OCI-LY3 (cell line): ENCODE data around the gene ZFP36L1.

Experiments used
- H2AFZ ChIP-seq: fragments of 200-600, 300-600 bp; shearing (Covaris generic); 2 replicates; pipeline ENCODE4 v1.6.0; 2014; ENCODE audit warnings: antibody characterized with exemption, low read depth, low read length
- H3K27ac ChIP-seq: fragments of 200-600, 300-600 bp; sonication (generic); 2 replicates; pipeline ENCODE4 v1.5.1; 2014; ENCODE audit warnings: mild to moderate bottlenecking, low read length, moderate library complexity, mixed read lengths
- H3K27me3 ChIP-seq: fragments of 200-600, 300-600 bp; sonication (generic); 2 replicates; pipeline ENCODE4 v1.6.1; 2014; ENCODE audit warnings: low read depth, low read length, mixed read lengths
- H3K36me3 ChIP-seq: fragments of 200-600, 300-600 bp; sonication (generic); replicated peaks from 2 replicates; pipeline ENCODE3; 2014; ENCODE audit warnings: low read depth, low read length, mixed read lengths
- H3K4me1 ChIP-seq: fragments of 300-600, 200-600 bp; sonication (generic); 2 replicates; pipeline ENCODE4 v1.6.1; 2014; ENCODE audit warnings: low read length, mixed read lengths
- H3K4me2 ChIP-seq: fragments of 200-600, 300-600 bp; sonication (generic); 2 replicates; pipeline ENCODE4 v1.6.1; 2014; ENCODE audit warnings: low read length, mixed read lengths
- H3K4me3 ChIP-seq: fragments of 300-600, 200-600 bp; sonication (generic); 2 replicates; pipeline ENCODE4 v1.5.1; 2014; ENCODE audit warnings: antibody characterized with exemption, mild to moderate bottlenecking, low read length, moderate library complexity
- H3K79me2 ChIP-seq: fragments of 300-600, 200-600 bp; shearing (Covaris generic); 2 replicates; pipeline ENCODE4 v1.6.1; 2014; ENCODE audit warnings: mild to moderate bottlenecking, low read length, mixed read lengths
- H3K9ac ChIP-seq: fragments of 300-600, 200-600 bp; shearing (Covaris generic); 2 replicates; pipeline ENCODE4 v1.6.0; 2014; ENCODE audit warnings: mild to moderate bottlenecking, low read length, moderate library complexity
- H3K9me3 ChIP-seq: fragments of 200-600, 300-600 bp; shearing (Covaris generic); 2 replicates; pipeline ENCODE4 v1.6.1; 2014; ENCODE audit warnings: low read length, mixed read lengths; ENCODE audit not compliant: insufficient read depth
- H4K20me1 ChIP-seq: fragments of 200-600, 300-600 bp; sonication (generic); 2 replicates; pipeline ENCODE4 v1.6.1; 2016; ENCODE audit warnings: low read length, mixed read lengths; ENCODE audit not compliant: insufficient read depth
- CTCF ChIP-seq: fragments of 200-600, 300-600 bp; sonication (generic); IDR thresholded peaks from 2 replicates; pipeline ENCODE4 v1.5.1; 2014; ENCODE audit warnings: antibody characterized with exemption, low read length, low read depth
- EZH2phosphoT487 ChIP-seq: fragments of 200-600 bp; shearing (Covaris generic); IDR thresholded peaks from 2 replicates; pipeline ENCODE4 v1.6.1; 2018; ENCODE audit warnings: antibody characterized with exemption, mixed run types, low read depth

Gene ZFP36L1

GRCh38 chr14:68822132-68822651 lies 29.3 kb upstream of the ZFP36L1 start:
- TF ChIP-seq CTCF = no peak
- no peak for TF ChIP-seq EZH2phosphoT487
- H3K9me3 ChIP-seq = no peaks in the 10 kb centered on the region
- H2AFZ ChIP-seq = peak overlapping the region; percentile 70; the same call in 1 of the 2 replicates
- no peaks in the 10 kb centered on the region for H4K20me1 ChIP-seq
- H3K9ac ChIP-seq = peak overlapping the region; percentile 57; the same call in 1 of the 2 replicates
- H3K4me3 ChIP-seq = peak overlapping the region; percentile 66
- H3K27me3 ChIP-seq = no peaks in the 10 kb centered on the region
- H3K36me3 ChIP-seq = no peaks in the 10 kb centered on the region
- no peaks in the 10 kb centered on the region for H3K79me2 ChIP-seq
- H3K4me2 ChIP-seq = peak overlapping the region; percentile 74
- peaks cover 36% of the 10 kb centered on the region for H3K4me1 ChIP-seq
- H3K27ac ChIP-seq = peak overlapping the region; percentile 46

GRCh38 chr14:68820999-68821683 lies 28.3 kb upstream of the ZFP36L1 start:
- no peaks in the 10 kb centered on the region for H4K20me1 ChIP-seq
- no peak for TF ChIP-seq CTCF
- TF ChIP-seq EZH2phosphoT487 = no peak
- no peaks in the 10 kb centered on the region for H3K27me3 ChIP-seq
- no peaks in the 10 kb centered on the region for H3K9me3 ChIP-seq
- no peak overlapping the region; the same call in 1 of the 2 replicates for H3K9ac ChIP-seq
- no peak overlapping the region for H3K27ac ChIP-seq
- H3K36me3 ChIP-seq = no peaks in the 10 kb centered on the region
- no peak overlapping the region for H2AFZ ChIP-seq
- H3K4me3 ChIP-seq = no peak overlapping the region; the same call in 1 of the 2 replicates
- peaks cover 42% of the 10 kb centered on the region for H3K4me1 ChIP-seq
- H3K79me2 ChIP-seq = no peaks in the 10 kb centered on the region
- H3K4me2 ChIP-seq = peak overlapping the region; percentile 74

GRCh38 chr14:68820536-68820935 lies 27.7 kb upstream of the ZFP36L1 start:
- Histone ChIP-seq H4K20me1 (no peaks in the 10 kb centered on the region), H3K4me3 (no peak overlapping the region), H3K27me3 (no peaks in the 10 kb centered on the region), H3K79me2 (peaks cover 5% of the 10 kb centered on the region), H3K9ac (no peak overlapping the region), H3K9me3 (no peaks in the 10 kb centered on the region), H3K4me2 (no peak overlapping the region), H3K27ac (no peak overlapping the region), H2AFZ (no peak overlapping the region), H3K4me1 (peaks cover 48% of the 10 kb centered on the region), H3K36me3 (no peaks in the 10 kb centered on the region)
- TF ChIP-seq CTCF = no peak

GRCh38 chr14:68820119-68820518 lies 27.3 kb upstream of the ZFP36L1 start:
- TF ChIP-seq EZH2phosphoT487 = no peak
- no peak for TF ChIP-seq CTCF
- no peak overlapping the region for H2AFZ ChIP-seq
- no peak overlapping the region for H3K4me3 ChIP-seq
- no peaks in the 10 kb centered on the region for H3K9me3 ChIP-seq
- no peaks in the 10 kb centered on the region for H3K36me3 ChIP-seq
- peaks cover 9% of the 10 kb centered on the region for H3K79me2 ChIP-seq
- H4K20me1 ChIP-seq = no peaks in the 10 kb centered on the region
- no peaks in the 10 kb centered on the region for H3K27me3 ChIP-seq
- no peak overlapping the region for H3K9ac ChIP-seq
- H3K4me1 ChIP-seq = peaks cover 52% of the 10 kb centered on the region
- no peak overlapping the region for H3K4me2 ChIP-seq
- no peak overlapping the region for H3K27ac ChIP-seq
